H1 (cell line): Measurements from ENCODE around the gene GPC6. TPM values are rescaled to one million over a fixed set of nuclear protein-coding genes. Genes with fewer than 3 reads are reported as not detected.

ENCODE experiments used
- CTCF ChIA-PET: fragments of 300-600 bp; sonication (Branson Sonifier 250); formaldehyde crosslinking; loops from one replicate; lab custom pipeline; 2021; ENCODE audit not compliant: partially characterized antibody; lab: Charles Lee
- POLR2A ChIA-PET: fragments of 300-600 bp; sonication (Branson Sonifier 250); formaldehyde crosslinking; loops from one replicate; lab custom pipeline; 2021; ENCODE audit warnings: inconsistent platforms; ENCODE audit not compliant: partially characterized antibody; lab: Charles Lee
- DNase-seq, 2 experiments: peaks; one replicate each; pipeline versions ENCODE4 v3.0.0 to v3.0.0-alpha.2; 2010 to 2022; ENCODE audit warnings: low spot score in 2 of 2, low read depth in 1 of 2, mixed read lengths in 1 of 2
- FAIRE-seq: peaks from 2 replicates; lab custom pipeline; 2011; peaks lifted over from hg19 to GRCh38; lab: Jason Lieb, UNC
- H2AFZ ChIP-seq: 2 replicates; pipeline ENCODE4 v1.8.1; 2012; ENCODE audit warnings: low read length, inconsistent platforms
- H2AK5ac ChIP-seq: 2 replicates; pipeline ENCODE4 v1.6.1; 2013; ENCODE audit warnings: low read depth, low read length
- H2BK120ac ChIP-seq: replicated peaks from 2 replicates; pipeline ENCODE3; 2013; ENCODE audit warnings: low read depth, low read length, inconsistent platforms
- H2BK12ac ChIP-seq: 2 replicates; pipeline ENCODE4 v1.6.1; 2013; ENCODE audit warnings: low read depth, low read length
- H2BK15ac ChIP-seq: 2 replicates; pipeline ENCODE4 v1.6.1; 2013; ENCODE audit warnings: low read length
- H2BK20ac ChIP-seq: 2 replicates; pipeline ENCODE4 v1.6.1; 2013; ENCODE audit warnings: low read length
- H2BK5ac ChIP-seq: 2 replicates; pipeline ENCODE4 v1.6.1; 2013; ENCODE audit warnings: low read depth, low read length
- H3K14ac ChIP-seq: 2 replicates; pipeline ENCODE4 v1.6.1; 2013; ENCODE audit warnings: inconsistent platforms; ENCODE audit not compliant: insufficient read length
- H3K18ac ChIP-seq: 2 replicates; pipeline ENCODE4 v1.6.1; 2013; ENCODE audit warnings: low read length; ENCODE audit errors: extremely low read depth
- H3K23ac ChIP-seq: 2 replicates; pipeline ENCODE4 v1.6.1; 2013; ENCODE audit warnings: inconsistent platforms; ENCODE audit not compliant: insufficient read length
- H3K23me2 ChIP-seq: 2 replicates; pipeline ENCODE4 v1.6.1; 2013; ENCODE audit warnings: low read depth, low read length
- H3K27ac ChIP-seq: 2 replicates; pipeline ENCODE4 v1.6.1; 2011; ENCODE audit warnings: low read depth, low read length, inconsistent platforms
- H3K27me3 ChIP-seq, 4 experiments: replicated peaks in 1 of 4; 1 replicate in 1 of 4; 2 replicates in 3 of 4; pipeline versions ENCODE4 v1.6.1 to v1.8.1; 2011 to 2013; ENCODE audit warnings: low read length in 3 of 4, mild to moderate bottlenecking in 3 of 4, inconsistent platforms in 2 of 4, mixed read lengths in 2 of 4, moderate library complexity in 1 of 4; ENCODE audit not compliant: control insufficient read depth in 3 of 4, insufficient read depth in 3 of 4; ENCODE audit errors: extremely low read depth in 1 of 4
- H3K36me3 ChIP-seq, 4 experiments: 2 replicates each; pipeline versions ENCODE4 v1.6.1 to v1.8.1; 2011 to 2013; ENCODE audit warnings: mild to moderate bottlenecking in 4 of 4, low read length in 3 of 4, moderate library complexity in 2 of 4, control low read depth in 1 of 4, inconsistent platforms in 1 of 4; ENCODE audit not compliant: insufficient read depth in 4 of 4, control insufficient read depth in 2 of 4
- H3K4ac ChIP-seq: replicated peaks from 2 replicates; pipeline ENCODE3; 2013; ENCODE audit warnings: low read length, low read depth, mixed read lengths, inconsistent platforms; ENCODE audit not compliant: insufficient read length
- H3K4me1 ChIP-seq, 4 experiments: replicated peaks in 1 of 4; 1 replicate in 1 of 4; 2 replicates in 3 of 4; pipeline versions ENCODE4 v1.6.1 to v1.8.1; 2011 to 2013; ENCODE audit warnings: low read length in 3 of 4, inconsistent platforms in 2 of 4, mixed read lengths in 1 of 4; ENCODE audit not compliant: insufficient read depth in 4 of 4, control insufficient read depth in 3 of 4
- H3K4me2 ChIP-seq, 2 experiments: 2 replicates each; pipeline versions ENCODE4 v1.6.1 to v1.8.1; 2011 to 2013; ENCODE audit warnings: low read depth in 2 of 2, low read length in 2 of 2, control low read depth in 1 of 2, inconsistent platforms in 1 of 2, mild to moderate bottlenecking in 1 of 2; ENCODE audit not compliant: insufficient read depth in 1 of 2
- H3K4me3 ChIP-seq, 4 experiments: fragments of 200-600, 300-600 bp in 1 of 4; sonication (generic), shearing (Covaris generic), sonication (Bioruptor Twin) in 1 of 4; 2 replicates each; pipeline versions ENCODE4 v1.5.1 to v1.8.1; 2011 to 2016; ENCODE audit warnings: low read length in 4 of 4, low read depth in 3 of 4, control low read depth in 2 of 4, inconsistent platforms in 2 of 4, mild to moderate bottlenecking in 2 of 4, mixed read lengths in 1 of 4, moderate library complexity in 1 of 4; ENCODE audit not compliant: insufficient read depth in 2 of 4; ENCODE audit errors: extremely low read depth in 1 of 4
- H3K56ac ChIP-seq: replicated peaks from 2 replicates; pipeline ENCODE3; 2013; ENCODE audit warnings: low read depth, mild to moderate bottlenecking, mixed read lengths, low read length, inconsistent platforms; ENCODE audit not compliant: insufficient read length
- H3K79me1 ChIP-seq: 2 replicates; pipeline ENCODE4 v1.6.1; 2013; ENCODE audit warnings: low read depth, low read length, control low read depth
- H3K79me2 ChIP-seq, 2 experiments: 2 replicates each; pipeline versions ENCODE4 v1.6.1 to v1.8.1; 2012 to 2013; ENCODE audit warnings: low read length in 2 of 2, mild to moderate bottlenecking in 2 of 2, inconsistent platforms in 1 of 2; ENCODE audit not compliant: insufficient read depth in 2 of 2, control insufficient read depth in 1 of 2
- H3K9ac ChIP-seq, 4 experiments: replicated peaks in 1 of 4; 1 replicate in 1 of 4; 2 replicates in 3 of 4; pipeline versions ENCODE4 v1.6.1 to v1.8.1; 2011 to 2013; ENCODE audit warnings: low read depth in 3 of 4, low read length in 3 of 4, control low read depth in 2 of 4, mild to moderate bottlenecking in 2 of 4, moderate library complexity in 2 of 4, inconsistent platforms in 1 of 4; ENCODE audit errors: extremely low read depth in 1 of 4
- H3K9me3 ChIP-seq, 2 experiments: 2 replicates each; pipeline versions ENCODE4 v1.6.1 to v1.8.1; 2012 to 2013; ENCODE audit warnings: mild to moderate bottlenecking in 2 of 2, moderate library complexity in 2 of 2, control low read depth in 1 of 2, inconsistent platforms in 1 of 2, low read depth in 1 of 2, low read length in 1 of 2, mixed read lengths in 1 of 2; ENCODE audit not compliant: insufficient read depth in 2 of 2
- H4K20me1 ChIP-seq, 2 experiments: replicated peaks in 1 of 2; 2 replicates each; pipeline versions ENCODE3 to v1.8.1; 2011 to 2013; ENCODE audit warnings: inconsistent platforms in 2 of 2, low read length in 2 of 2, mild to moderate bottlenecking in 1 of 2; ENCODE audit not compliant: insufficient read depth in 2 of 2, control insufficient read depth in 1 of 2
- H4K5ac ChIP-seq: 2 replicates; pipeline ENCODE4 v1.6.1; 2013; ENCODE audit warnings: low read length, low read depth, mixed read lengths, inconsistent platforms; ENCODE audit not compliant: insufficient read length
- H4K8ac ChIP-seq: 2 replicates; pipeline ENCODE4 v1.8.0; 2013; ENCODE audit warnings: mild to moderate bottlenecking, moderate library complexity, low read length, inconsistent platforms; ENCODE audit not compliant: insufficient read depth; ENCODE audit errors: extremely low read depth
- H4K91ac ChIP-seq: replicated peaks from 2 replicates; pipeline ENCODE3; 2013; ENCODE audit warnings: low read length, mixed read lengths, inconsistent platforms; ENCODE audit not compliant: insufficient read length
- HDAC6 ChIP-seq: IDR thresholded peaks from one replicate; pipeline ENCODE4 v1.7.1; 2012; ENCODE audit warnings: low read depth, mild to moderate bottlenecking, inconsistent platforms, low read length, moderate library complexity
- NRF1 ChIP-seq: IDR thresholded peaks from 2 replicates; pipeline ENCODE4 v1.6.1; 2011; ENCODE audit warnings: mild to moderate bottlenecking, low read depth, low read length, improper control_type of control experiment
- WGBS, 2 experiments: shearing (Covaris generic) in 1 of 2; methylation state at CpG; one replicate each; pipeline versions ENCODE4 v1.1.6 to v1.1.7; 2013 to 2015; ENCODE audit warnings: low lambda C conversion rate in 2 of 2, mixed read lengths in 2 of 2, inconsistent platforms in 1 of 2, low coverage in 1 of 2, missing lambda C conversion rate in 1 of 2; ENCODE audit not compliant: insufficient replicate concordance in 2 of 2, insufficient coverage in 1 of 2, insufficient read length in 1 of 2; ENCODE audit errors: extremely low coverage in 1 of 2, missing lambda C conversion rate in 1 of 2; 5-methylcytosine and 5-hydroxymethylcytosine counted together
- polyA plus RNA-seq, 7 experiments: library from polyadenylated mRNA; depleted of rRNA in 3 of 7; stranded (reverse) in 5 of 7; unstranded in 2 of 7; fragments of >200 nt in 5 of 7; fragments of 200-250 nt in 2 of 7; gene quantifications; 1 replicate in 5 of 7; 2 replicates in 1 of 7; 4 replicates in 1 of 7; pipeline versions ENCODE4 v1.2.1 to v1.2.3, GENCODE V29; 2011 to 2013; ENCODE audit warnings: missing spikeins in 2 of 7, mixed read lengths in 2 of 7
- total RNA-seq: library from RNA; stranded (reverse); fragmentation: NEBNext Ultra II Directional; extraction: Animal tissue kit (Norgen Biotek cat#: 25700); gene quantifications from 2 replicates; pipeline ENCODE4 v1.2.1, GENCODE V29; 2021

Gene GPC6
- total and polyA plus RNA-seq, 2 of the 8 experiments (the other 6 are each of a cell fraction or from before 2014, with no cell fraction given) = 5.4 to 12.0 TPM

GRCh38 chr13:93724187-93724586 lies 497.6 kb downstream of the GPC6 start:
- no peak overlapping the region for H4K91ac ChIP-seq
- no peak overlapping the region for H2BK20ac ChIP-seq
- H3K9ac ChIP-seq = no peak overlapping the region
- 86% methylated on average over 1 of the region's 1 CpG; no CpG with 5 or more reads in 1 of the 2 experiments for WGBS, 2 experiments
- no peak overlapping the region for H4K5ac ChIP-seq
- no peak overlapping the region for H2BK12ac ChIP-seq
- H3K36me3 ChIP-seq = no peaks in the 10 kb centered on the region
- TF ChIP-seq NRF1 (no peak), HDAC6 (no peak)
- H2BK5ac ChIP-seq = no peak overlapping the region
- FAIRE-seq = no peak
- H3K4me1 ChIP-seq = no peaks in the 10 kb centered on the region
- H3K27ac ChIP-seq = no peak overlapping the region
- ChIA-PET CTCF (no interaction called here), POLR2A (interaction anchor here (0.6 kb wide), 1 partner anchor 10 kb away, joined by 3 read pairs; no protein-coding TSS in a partner anchor)
- H2AK5ac ChIP-seq = no peak overlapping the region
- no peak overlapping the region for H2BK15ac ChIP-seq
- H3K4me2 ChIP-seq = no peak overlapping the region
- no peaks in the 10 kb centered on the region for H3K23me2 ChIP-seq
- no peak overlapping the region for H2BK120ac ChIP-seq
- H3K14ac ChIP-seq = no peak overlapping the region
- no peaks in the 10 kb centered on the region for H4K20me1 ChIP-seq
- no peak overlapping the region for H3K56ac ChIP-seq
- H3K4ac ChIP-seq = no peak overlapping the region
- H3K23ac ChIP-seq = no peak overlapping the region
- no peak overlapping the region for H3K4me3 ChIP-seq
- no peak overlapping the region for H4K8ac ChIP-seq
- no peaks in the 10 kb centered on the region for H3K79me2 ChIP-seq
- H3K18ac ChIP-seq = no peak overlapping the region
- H3K27me3 ChIP-seq = no peaks in the 10 kb centered on the region
- no peaks in the 10 kb centered on the region for H3K9me3 ChIP-seq
- no peaks in the 10 kb centered on the region for H3K79me1 ChIP-seq
- H2AFZ ChIP-seq = no peak overlapping the region
- DNase-seq = no peak
